GM12874 (cell line): ENCODE data around the gene LCN15.

Experiments used
- CTCF ChIP-seq: IDR thresholded peaks from 2 replicates; pipeline ENCODE4 v1.5.1; 2011; ENCODE audit warnings: low read depth, mild to moderate bottlenecking, control low read depth, low read length, moderate library complexity; ENCODE audit not compliant: insufficient read depth

LCN15 gene

GRCh38 chr9:136761545-136761981 lies 2.8 kb downstream of the LCN15 start:
- TF ChIP-seq CTCF, result no peak

GRCh38 chr9:136760834-136761544 lies 3.3 kb downstream of the LCN15 start:
- TF ChIP-seq CTCF, result peak; percentile 67

- no peak for TF ChIP-seq CTCF
Observed at GRCh38 chr9:136760424-136760823, 3.9 kb downstream of the LCN15 start.

- TF ChIP-seq CTCF, result no peak
Observed at GRCh38 chr9:136759436-136760325, 4.6 kb downstream of the LCN15 start.

- no peak for TF ChIP-seq CTCF
Observed at GRCh38 chr9:136759001-136759400, 5.3 kb downstream of the LCN15 start.

- no peak for TF ChIP-seq CTCF
Observed at GRCh38 chr9:136757751-136758140, 6.6 kb downstream of the LCN15 start.

GRCh38 chr9:136757328-136757727 lies 7.0 kb downstream of the LCN15 start:
- TF ChIP-seq CTCF, result no peak
